WTC11 (cell line): Measurements from ENCODE around the gene TAS1R2. TPM values are rescaled to one million over a fixed set of nuclear protein-coding genes. Genes with fewer than 3 reads are reported as not detected.

Experiments used
- ATAC-seq: fragments of 200-7000 bp; cut with Tn5 transposase; 2 replicates; pipeline ENCODE4 v1.10.0; 2021; ENCODE audit warnings: mild to moderate bottlenecking, moderate library complexity
- CTCF ChIA-PET: fragments of 300-600 bp; sonication (Branson Sonifier 250); formaldehyde crosslinking; loops from one replicate; lab custom pipeline; 2021; ENCODE audit warnings: antibody characterized with exemption; lab: Charles Lee
- POLR2A ChIA-PET: fragments of 350-600 bp; sonication (Branson Sonifier 250); formaldehyde crosslinking; loops from one replicate; lab custom pipeline; 2021; ENCODE audit warnings: antibody characterized with exemption; lab: Charles Lee
- DNase-seq: peaks from one replicate; pipeline ENCODE4 v3.0.0; 2021; ENCODE audit warnings: low spot score
- H3K27ac Mint-ChIP-seq: 2 replicates; pipeline ENCODE4 v1.8.0; 2021; ENCODE audit warnings: mixed read lengths
- H3K27me3 Mint-ChIP-seq: 2 replicates; pipeline ENCODE4 v1.8.0; 2021; ENCODE audit warnings: low read depth, mild to moderate bottlenecking, moderate library complexity, mixed read lengths
- H3K36me3 Mint-ChIP-seq: 2 replicates; pipeline ENCODE4 v1.8.0; 2021; ENCODE audit warnings: mixed read lengths
- H3K4me1 Mint-ChIP-seq: 2 replicates; pipeline ENCODE4 v1.8.0; 2022; ENCODE audit warnings: mixed read lengths
- H3K4me3 Mint-ChIP-seq: 2 replicates; pipeline ENCODE4 v1.8.0; 2021; ENCODE audit warnings: mild to moderate bottlenecking, moderate library complexity, mixed read lengths
- H3K9me3 Mint-ChIP-seq: 2 replicates; pipeline ENCODE4 v1.8.0; 2021; ENCODE audit warnings: mixed read lengths
- AR ChIP-seq: fragments of 250-450 bp; sonication (Bioruptor Pico); IDR thresholded peaks from 2 replicates; pipeline ENCODE4 v1.9.0; 2021; ENCODE audit warnings: mild to moderate bottlenecking
- ARID4B ChIP-seq: sonication (generic); formaldehyde crosslinking; IDR thresholded peaks from 2 replicates; pipeline ENCODE4 v1.8.0; 2023; ENCODE audit warnings: missing genetic modification reagents, mild to moderate bottlenecking, borderline replicate concordance
- CREB1 ChIP-seq: sonication (generic); formaldehyde crosslinking; IDR thresholded peaks from 2 replicates; pipeline ENCODE4 v1.8.0; 2023; ENCODE audit warnings: mild to moderate bottlenecking, missing genetic modification reagents
- ETV6 ChIP-seq: sonication (generic); formaldehyde crosslinking; IDR thresholded peaks from 2 replicates; pipeline ENCODE4 v1.8.1; 2022; ENCODE audit warnings: mild to moderate bottlenecking, missing genetic modification reagents
- HMGXB4 ChIP-seq: sonication (generic); formaldehyde crosslinking; IDR thresholded peaks from 2 replicates; pipeline ENCODE4 v1.8.1; 2023; ENCODE audit warnings: mild to moderate bottlenecking, moderate library complexity, missing genetic modification reagents
- IRF1 ChIP-seq: sonication (generic); formaldehyde crosslinking; IDR thresholded peaks from 2 replicates; pipeline ENCODE4 v1.8.0; 2023; ENCODE audit warnings: missing genetic modification reagents
- JAZF1 ChIP-seq: fragments of 250-450 bp; sonication (Bioruptor Pico); IDR thresholded peaks from 2 replicates; pipeline ENCODE4 v1.9.0; 2021; ENCODE audit warnings: moderate library complexity, mild to moderate bottlenecking, inconsistent platforms
- MYBL2 ChIP-seq: sonication (generic); formaldehyde crosslinking; IDR thresholded peaks from 2 replicates; pipeline ENCODE4 v1.8.1; 2023; ENCODE audit warnings: mild to moderate bottlenecking, moderate library complexity, missing genetic modification reagents
- NFE2L1 ChIP-seq: sonication (generic); formaldehyde crosslinking; IDR thresholded peaks from 2 replicates; pipeline ENCODE4 v1.8.1; 2023; ENCODE audit warnings: missing genetic modification reagents
- NR1H2 ChIP-seq: sonication (generic); formaldehyde crosslinking; IDR thresholded peaks from 2 replicates; pipeline ENCODE4 v1.9.0; 2021; ENCODE audit warnings: mild to moderate bottlenecking, moderate library complexity, missing genetic modification reagents
- SOX15 ChIP-seq: fragments of 250-450 bp; sonication (Bioruptor Pico); IDR thresholded peaks from 2 replicates; pipeline ENCODE4 v1.9.0; 2021; ENCODE audit warnings: mild to moderate bottlenecking
- ZMAT4 ChIP-seq: fragments of 250-450 bp; sonication (Bioruptor Pico); IDR thresholded peaks from 2 replicates; pipeline ENCODE4 v1.9.0; 2021; ENCODE audit warnings: mild to moderate bottlenecking
- ZNF121 ChIP-seq: sonication (generic); formaldehyde crosslinking; IDR thresholded peaks from 2 replicates; pipeline ENCODE4 v1.8.0; 2023; ENCODE audit warnings: missing genetic modification reagents
- ZNF138 ChIP-seq: sonication (generic); formaldehyde crosslinking; conservative IDR thresholded peaks from 2 replicates; pipeline ENCODE4 v1.8.1; 2022; ENCODE audit warnings: mild to moderate bottlenecking, moderate library complexity, missing genetic modification reagents
- ZNF232 ChIP-seq: sonication (generic); formaldehyde crosslinking; IDR thresholded peaks from 2 replicates; pipeline ENCODE4 v1.8.0; 2022; ENCODE audit warnings: mild to moderate bottlenecking, missing genetic modification reagents
- ZNF396 ChIP-seq: fragments of 250-450 bp; sonication (Bioruptor Pico); IDR thresholded peaks from 2 replicates; pipeline ENCODE4 v1.8.0; 2021; ENCODE audit warnings: mild to moderate bottlenecking, moderate library complexity, borderline replicate concordance
- ZNF423 ChIP-seq: fragments of 250-450 bp; sonication (Bioruptor Pico); IDR thresholded peaks from 2 replicates; pipeline ENCODE4 v2.1.2; 2022; ENCODE audit warnings: mild to moderate bottlenecking, moderate library complexity
- ZNF425 ChIP-seq: fragments of 250-450 bp; sonication (Bioruptor Pico); conservative IDR thresholded peaks from 2 replicates; pipeline ENCODE4 v1.9.0; 2021; ENCODE audit warnings: mild to moderate bottlenecking
- ZNF512 ChIP-seq: sonication (generic); formaldehyde crosslinking; IDR thresholded peaks from 2 replicates; pipeline ENCODE4 v1.8.1; 2022; ENCODE audit warnings: missing genetic modification reagents, borderline replicate concordance
- ZNF671 ChIP-seq: fragments of 250-450 bp; sonication (Bioruptor Pico); IDR thresholded peaks from 2 replicates; pipeline ENCODE4 v1.8.0; 2021; ENCODE audit warnings: mild to moderate bottlenecking
- total RNA-seq: library from RNA; stranded (reverse); gene quantifications from 3 replicates; pipeline ENCODE4 v1.2.3, GENCODE V29; 2021

Gene TAS1R2
- total RNA-seq, 1 experiment from 2014 or later = not detected

GRCh38 chr1:18900303-18900841, 40.9 kb upstream of the TAS1R2 start (continued):
- TF ChIP-seq ZNF425 (CRISPR knock-in tag) (no peak), NFE2L1 (CRISPR knock-in tag) (no peak)

GRCh38 chr1:18899363-18900049, 40.0 kb upstream of the TAS1R2 start:
- no peak overlapping the region for H3K4me3 Mint-ChIP-seq
- TF ChIP-seq ETV6 (CRISPR knock-in tag) (no peak), CREB1 (no peak), IRF1 (CRISPR knock-in tag) (no peak), JAZF1 (CRISPR knock-in tag) (no peak), ZNF671 (CRISPR knock-in tag) (no peak), ZNF396 (CRISPR knock-in tag) (no peak), MYBL2 (no peak), ZNF121 (CRISPR knock-in tag) (no peak), ZNF512 (no peak), ZNF138 (CRISPR knock-in tag) (no peak), HMGXB4 (no peak), ZNF232 (CRISPR knock-in tag) (no peak), ZNF423 (CRISPR knock-in tag) (no peak), SOX15 (no peak), ZMAT4 (CRISPR knock-in tag) (no peak), ARID4B (CRISPR knock-in tag) (no peak), NR1H2 (no peak), AR (CRISPR knock-in tag) (no peak)
- TF ChIP-seq, all 79 proteins: peak for 0
- no peaks in the 10 kb centered on the region; the same call in none of the 2 replicates for H3K27me3 Mint-ChIP-seq

More at GRCh38 chr1:18899363-18900049, 40.0 kb upstream of the TAS1R2 start:
- POLR2A ChIA-PET = no interaction called here
- peaks cover 12% of the 10 kb centered on the region for H3K4me1 Mint-ChIP-seq
- no peaks in the 10 kb centered on the region; the same call in 1 of the 2 replicates for H3K36me3 Mint-ChIP-seq
- CTCF ChIA-PET = interaction anchor here (1.4 kb wide), 1 partner anchor 14 kb away, joined by 3 read pairs; no protein-coding TSS in a partner anchor
- no peaks in the 10 kb centered on the region for H3K9me3 Mint-ChIP-seq
- DNase-seq (no peak), ATAC-seq (no peak)
- no peak overlapping the region for H3K27ac Mint-ChIP-seq
